Activated CD8-positive, alpha-beta memory T cell treated with anti-CD3 and anti-CD28 coated beads for 36 hours (primary cell): ENCODE results near the gene LRRC9. TPM values are rescaled to one million over a fixed set of nuclear protein-coding genes. Genes with fewer than 3 reads are reported as not detected.
"Not testable (repeated sequence)": the region's sequence is repeated elsewhere in the genome, so short reads cannot be mapped to it uniquely, and the experiment has no call there.

Source experiments
- CTCF ChIA-PET: fragments of 350-600 bp; sonication (Branson Sonifier 250); formaldehyde crosslinking; loops from one replicate; lab custom pipeline; 2021; ENCODE audit warnings: antibody characterized with exemption; lab: Charles Lee
- POLR2A ChIA-PET: fragments of 350-600 bp; sonication (Branson Sonifier 250); formaldehyde crosslinking; loops from one replicate; lab custom pipeline; 2021; ENCODE audit warnings: antibody characterized with exemption; lab: Charles Lee
- total RNA-seq, 2 experiments: library from RNA; stranded (reverse); gene quantifications; one replicate each; pipeline ENCODE4 v1.2.3, GENCODE V29; 2021

Gene LRRC9
- total RNA-seq, 2 experiments from 2014 or later = not detected

- CTCF ChIA-PET = no interaction called here
- POLR2A ChIA-PET = no interaction called here
These were observed 105.6 kb downstream of the LRRC9 start for GRCh38 chr14:60025571-60025970.

GRCh38 chr14:60035177-60035576 lies 115.2 kb downstream of the LRRC9 start:
- POLR2A ChIA-PET = no interaction called here
- CTCF ChIA-PET = no interaction called here

DNA sequence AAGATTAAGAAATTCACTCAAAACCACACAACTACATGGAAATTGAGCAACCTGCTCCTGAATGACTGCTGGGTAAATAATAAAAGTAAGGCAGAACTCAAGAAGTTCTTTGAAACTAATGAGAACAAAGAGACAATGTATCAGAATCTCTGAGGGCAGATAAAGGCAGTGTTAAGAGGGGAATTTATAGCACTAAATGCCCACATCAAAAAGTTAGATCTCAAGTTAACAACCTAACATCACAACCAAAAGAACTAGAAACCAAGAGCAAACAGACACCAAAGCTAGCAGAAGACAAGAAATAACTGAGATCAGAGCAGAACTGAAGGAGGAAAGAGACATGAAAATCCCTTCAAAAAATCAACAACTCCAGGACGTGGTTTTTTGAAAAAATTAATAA lies 128.0 kb downstream of the LRRC9 start:
- POLR2A ChIA-PET, CTCF ChIA-PET: not testable (repeated sequence)

DNA sequence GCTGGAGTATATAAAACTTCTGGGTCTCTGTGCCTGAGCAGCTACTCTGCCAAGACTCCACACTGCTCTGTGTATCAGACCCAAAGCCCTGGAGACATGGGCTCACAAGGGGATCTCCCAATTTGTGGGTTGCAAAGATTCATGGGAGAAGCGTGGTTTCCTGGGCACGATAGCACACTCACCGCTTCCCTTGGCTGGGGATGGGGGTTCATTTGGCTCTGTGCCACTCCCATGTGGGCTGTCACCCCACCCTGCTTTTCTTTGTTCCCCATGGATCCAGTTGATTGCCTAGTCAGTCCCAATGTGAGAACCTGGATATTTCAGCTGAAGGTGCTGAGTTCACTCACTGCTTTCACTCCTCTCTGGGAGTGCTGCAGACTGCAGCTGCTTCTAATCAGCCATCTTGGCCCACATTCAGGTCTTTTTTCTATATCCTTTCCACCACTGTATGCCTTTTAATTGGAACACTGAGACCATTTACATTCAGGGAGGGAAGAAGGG lies 131.8 kb downstream of the LRRC9 start:
- ChIA-PET CTCF (interaction anchor here (1.2 kb wide), 1 partner anchor 114 kb away, joined by 3 read pairs; no protein-coding TSS in a partner anchor), POLR2A (no interaction called here)

GRCh38 chr14:60058087-60058486 lies 138.1 kb downstream of the LRRC9 start:
- ChIA-PET POLR2A (interaction anchor here (0.6 kb wide), 1 partner anchor 939 kb away, joined by 3 read pairs; no protein-coding TSS in a partner anchor), CTCF (no interaction called here)

- ChIA-PET POLR2A (no interaction called here), CTCF (no interaction called here)
These were observed 141.4 kb downstream of the LRRC9 start for GRCh38 chr14:60061371-60061770.

- POLR2A ChIA-PET = no interaction called here
- CTCF ChIA-PET = no interaction called here
These were observed 144.6 kb downstream of the LRRC9 start for GRCh38 chr14:60064491-60065072.

- ChIA-PET POLR2A (no interaction called here), CTCF (no interaction called here)
These were observed 147.9 kb downstream of the LRRC9 start for GRCh38 chr14:60067882-60068281.

- ChIA-PET CTCF (no interaction called here), POLR2A (no interaction called here)
These were observed 159.8 kb downstream of the LRRC9 start for GRCh38 chr14:60079723-60080122.

- ChIA-PET CTCF (no interaction called here), POLR2A (no interaction called here)
These were observed 165.1 kb downstream of the LRRC9 start for GRCh38 chr14:60085085-60085484.

DNA sequence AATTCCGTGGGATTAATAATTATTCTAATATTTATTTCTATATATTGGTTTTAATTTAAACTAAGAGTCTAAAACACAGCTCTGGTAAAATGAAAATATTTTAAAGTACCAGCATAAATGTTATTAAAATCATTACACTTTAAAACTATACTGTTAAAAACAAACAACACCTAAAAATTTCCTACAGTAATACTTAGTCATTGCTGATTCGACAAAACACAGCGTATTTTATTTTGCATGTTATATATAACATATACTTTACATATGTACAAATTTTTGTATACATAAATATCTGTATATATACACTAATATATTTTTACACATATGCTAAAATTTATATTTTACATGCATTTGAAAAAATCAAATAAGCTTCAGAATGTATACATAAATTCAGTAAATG lies 165.7 kb downstream of the LRRC9 start:
- ChIA-PET POLR2A (no interaction called here), CTCF (no interaction called here)

DNA sequence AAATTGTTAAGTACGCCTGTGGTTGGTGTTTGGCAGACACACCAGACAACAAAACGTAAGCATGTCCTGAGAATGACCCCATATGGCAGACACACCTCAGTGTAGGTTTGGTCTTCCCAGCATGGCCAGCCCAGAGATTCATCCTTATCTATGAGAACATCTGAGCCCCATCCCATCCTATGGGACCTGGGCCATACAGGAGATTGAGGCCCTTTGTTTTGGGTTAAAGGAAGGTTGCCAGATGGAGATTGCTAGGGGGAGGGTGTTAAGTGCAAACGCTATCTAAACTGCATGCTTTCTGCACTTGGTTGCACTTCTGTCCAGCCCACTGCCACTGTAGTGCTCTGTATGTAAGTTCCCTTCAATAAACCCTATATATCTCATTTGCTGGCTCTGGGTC lies 167.7 kb downstream of the LRRC9 start:
- ChIA-PET CTCF (no interaction called here), POLR2A (no interaction called here)

GRCh38 chr14:60089221-60089620 lies 169.3 kb downstream of the LRRC9 start:
- ChIA-PET CTCF (interaction anchor here (1.0 kb wide), 1 partner anchor 94 kb away, joined by 3 read pairs; no protein-coding TSS in a partner anchor), POLR2A (interaction anchor here (1.8 kb wide), 1 partner anchor 160 kb away, joined by 5 read pairs; the partner anchor contains the start of gene PPM1A)

GRCh38 chr14:60090864-60091519 lies 171.0 kb downstream of the LRRC9 start:
- CTCF ChIA-PET = no interaction called here
- POLR2A ChIA-PET = interaction anchor here (0.6 to 1.8 kb wide), 4 partner anchors 74 to 241 kb away, joined by 3 to 5 read pairs (median 4); partner anchors contain the start of genes DHRS7 and PPM1A

GRCh38 chr14:60091550-60092525 lies 171.9 kb downstream of the LRRC9 start, which contains the start of gene PCNX4:
Gene PCNX4, plus strand, starts transcription at chr14:60091923. Its CDS starts 15,716 bp downstream, at chr14:60107639.
- POLR2A ChIA-PET = interaction anchor here (0.7 to 2.0 kb wide), 7 partner anchors 72 to 240 kb away, joined by 3 to 14 read pairs (median 4); partner anchors contain the start of genes DHRS7 and PPM1A
- CTCF ChIA-PET = no interaction called here

GRCh38 chr14:60092526-60092920 lies 172.6 kb downstream of the LRRC9 start:
- ChIA-PET POLR2A (interaction anchor here (0.7 to 2.0 kb wide), 6 partner anchors 72 to 240 kb away, joined by 3 to 14 read pairs (median 4); partner anchors contain the start of genes DHRS7 and PPM1A), CTCF (interaction anchor here (1.0 kb wide), 1 partner anchor 72 kb away, joined by 3 read pairs; no protein-coding TSS in a partner anchor)

DNA sequence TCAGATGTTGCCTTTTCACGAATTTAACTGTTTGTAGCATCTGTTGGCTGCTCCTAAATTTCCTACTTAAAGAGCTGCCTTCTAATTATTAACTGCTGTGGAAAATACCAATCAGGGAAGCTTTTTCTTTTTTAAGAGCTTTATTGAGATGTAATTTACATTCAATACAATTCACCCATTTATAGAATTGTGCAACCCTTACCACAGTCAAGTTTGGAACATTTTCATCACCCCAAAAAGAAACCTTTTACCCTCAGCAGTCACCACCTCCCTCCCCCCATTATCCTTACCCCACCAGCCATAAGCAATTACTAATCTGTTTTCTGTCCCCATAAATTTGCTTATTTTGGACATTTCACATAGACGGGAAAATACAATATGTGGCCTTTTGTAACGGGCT lies 173.1 kb downstream of the LRRC9 start:
- POLR2A ChIA-PET = interaction anchor here (0.7 to 2.0 kb wide), 3 partner anchors 72 to 169 kb away, joined by 3 to 14 read pairs (median 8); partner anchors contain the start of genes DHRS7 and PPM1A
- CTCF ChIA-PET = interaction anchor here (1.0 kb wide), 1 partner anchor 72 kb away, joined by 3 read pairs; no protein-coding TSS in a partner anchor

GRCh38 chr14:60093606-60094005 lies 173.7 kb downstream of the LRRC9 start:
- ChIA-PET CTCF (interaction anchor here (1.0 kb wide), 1 partner anchor 71 kb away, joined by 3 read pairs; no protein-coding TSS in a partner anchor), POLR2A (interaction anchor here (2.0 kb wide), 1 partner anchor 155 kb away, joined by 14 read pairs; the partner anchor contains the start of gene PPM1A)
